ENCODE data around the gene POR.
"Not testable (repeated sequence)": the region's sequence is repeated elsewhere in the genome, so short reads cannot be mapped to it uniquely, and the experiment has no call there.

Gene POR

GRCh38 chr7:75870557-75871161 lies 44.3 kb upstream of the POR start:
- Histone ChIP-seq H3K4me2 (ENCODE audit: low read depth, low read length) (no peak overlapping the region), H3K27ac (ENCODE audit: low read length) (no peak overlapping the region), H4K20me1 (ENCODE audit: insufficient read depth, low read length) (no peaks in the 10 kb centered on the region), H3K9me2 (replicated peaks; ENCODE audit: insufficient read depth, low read length) (no peaks in the 10 kb centered on the region), H3K36me3 (replicated peaks; ENCODE audit: insufficient read depth, low read length) (no peaks in the 10 kb centered on the region), H3K4me3 (ENCODE audit: low read length) (no peak overlapping the region), H3F3A (ENCODE audit: insufficient read depth, low read length) (peaks cover 14% of the 10 kb centered on the region; the same call in 1 of the 2 replicates), H3K27me3 (replicated peaks; ENCODE audit: insufficient read depth, low read length) (no peaks in the 10 kb centered on the region), H3K9ac (ENCODE audit: low read length) (no peak overlapping the region), H3K9me3 (replicated peaks; ENCODE audit: insufficient read depth, low read length) (no peaks in the 10 kb centered on the region), H2AFZ (ENCODE audit: low read length) (no peak overlapping the region), H3K4me1 (ENCODE audit: low read length) (peaks cover 20% of the 10 kb centered on the region), H3K79me2 (ENCODE audit: low read length) (no peaks in the 10 kb centered on the region)
- no peak for DNase-seq
- TF ChIP-seq EZH2phosphoT487 (IDR thresholded peaks at IDR 0.05; ENCODE audit: low read length) (no peak), EZH2 (optimal IDR thresholded peaks at IDR 0.05; ENCODE audit: low read depth, low read length) (no peak)
- TF ChIP-seq, protein P1, sequence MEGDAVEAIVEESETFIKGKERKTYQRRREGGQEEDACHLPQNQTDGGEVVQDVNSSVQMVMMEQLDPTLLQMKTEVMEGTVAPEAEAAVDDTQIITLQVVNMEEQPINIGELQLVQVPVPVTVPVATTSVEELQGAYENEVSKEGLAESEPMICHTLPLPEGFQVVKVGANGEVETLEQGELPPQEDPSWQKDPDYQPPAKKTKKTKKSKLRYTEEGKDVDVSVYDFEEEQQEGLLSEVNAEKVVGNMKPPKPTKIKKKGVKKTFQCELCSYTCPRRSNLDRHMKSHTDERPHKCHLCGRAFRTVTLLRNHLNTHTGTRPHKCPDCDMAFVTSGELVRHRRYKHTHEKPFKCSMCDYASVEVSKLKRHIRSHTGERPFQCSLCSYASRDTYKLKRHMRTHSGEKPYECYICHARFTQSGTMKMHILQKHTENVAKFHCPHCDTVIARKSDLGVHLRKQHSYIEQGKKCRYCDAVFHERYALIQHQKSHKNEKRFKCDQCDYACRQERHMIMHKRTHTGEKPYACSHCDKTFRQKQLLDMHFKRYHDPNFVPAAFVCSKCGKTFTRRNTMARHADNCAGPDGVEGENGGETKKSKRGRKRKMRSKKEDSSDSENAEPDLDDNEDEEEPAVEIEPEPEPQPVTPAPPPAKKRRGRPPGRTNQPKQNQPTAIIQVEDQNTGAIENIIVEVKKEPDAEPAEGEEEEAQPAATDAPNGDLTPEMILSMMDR (IDR thresholded peaks at IDR 0.05; ENCODE audit: low read length), result no peak

DNA sequence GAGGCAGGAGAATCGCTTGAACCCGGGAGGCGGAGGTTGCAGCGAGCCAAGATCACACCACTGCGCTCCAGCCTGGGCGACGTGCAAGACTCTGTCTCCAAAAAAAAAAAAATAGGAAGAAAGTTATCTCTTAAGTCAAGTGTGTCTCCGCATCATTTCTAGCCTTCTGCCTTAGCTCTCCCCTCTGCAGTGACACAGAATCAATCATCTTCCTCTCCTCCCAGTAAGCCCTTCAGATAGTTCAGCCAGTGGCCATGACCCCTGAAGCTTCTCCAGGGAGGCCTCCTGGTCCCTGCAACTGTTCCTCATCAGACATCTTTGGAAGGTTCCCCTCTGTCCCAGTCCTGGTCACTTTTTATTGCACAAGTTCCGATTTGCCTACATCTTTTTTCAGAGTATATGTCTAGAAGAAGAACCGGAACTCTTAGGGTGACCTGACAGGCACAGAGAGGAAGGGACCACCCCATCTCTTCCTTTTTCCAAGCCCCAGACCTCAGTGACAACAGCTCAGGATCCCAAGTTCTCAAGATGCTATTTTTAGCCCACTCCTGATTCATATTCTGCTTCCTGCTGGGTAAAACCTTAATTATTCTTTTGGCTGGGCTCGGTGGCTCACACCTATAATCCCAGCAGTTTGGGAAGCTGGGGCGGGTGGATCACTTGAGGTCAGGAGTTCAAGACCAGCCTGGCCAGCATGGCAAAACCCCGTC lies 42.7 kb upstream of the POR start:
- Histone ChIP-seq H3K9me3 (replicated peaks; ENCODE audit: insufficient read depth, low read length) (no peaks in the 10 kb centered on the region), H3K4me1 (ENCODE audit: low read length) (peaks cover 22% of the 10 kb centered on the region), H4K20me1 (ENCODE audit: insufficient read depth, low read length) (no peaks in the 10 kb centered on the region), H3F3A (ENCODE audit: insufficient read depth, low read length) (peaks cover 19% of the 10 kb centered on the region), H3K27ac (ENCODE audit: low read length) (no peak overlapping the region), H3K36me3 (replicated peaks; ENCODE audit: insufficient read depth, low read length) (no peaks in the 10 kb centered on the region), H3K79me2 (ENCODE audit: low read length) (no peaks in the 10 kb centered on the region), H3K4me3 (ENCODE audit: low read length) (no peak overlapping the region), H3K4me2 (ENCODE audit: low read depth, low read length) (no peak overlapping the region), H3K27me3 (replicated peaks; ENCODE audit: insufficient read depth, low read length) (no peaks in the 10 kb centered on the region), H2AFZ (ENCODE audit: low read length) (no peak overlapping the region), H3K9me2 (replicated peaks; ENCODE audit: insufficient read depth, low read length) (no peaks in the 10 kb centered on the region), H3K9ac (ENCODE audit: low read length) (no peak overlapping the region)
- no peak for DNase-seq
- no peak for TF ChIP-seq EZH2 (optimal IDR thresholded peaks at IDR 0.05; ENCODE audit: low read depth, low read length)
- TF ChIP-seq, protein P1 (IDR thresholded peaks at IDR 0.05; ENCODE audit: low read length), result no peak
- TF ChIP-seq EZH2phosphoT487 (IDR thresholded peaks at IDR 0.05; ENCODE audit: low read length), result no peak

GRCh38 chr7:75874180-75874579 lies 40.8 kb upstream of the POR start:
- not testable (repeated sequence) for DNase-seq; H3K4me3 ChIP-seq (ENCODE audit: low read length); H3K4me2 ChIP-seq (ENCODE audit: low read depth, low read length); H3K9me2 ChIP-seq (replicated peaks; ENCODE audit: insufficient read depth, low read length); H3K9me3 ChIP-seq (replicated peaks; ENCODE audit: insufficient read depth, low read length); H3K36me3 ChIP-seq (replicated peaks; ENCODE audit: insufficient read depth, low read length); H3K27me3 ChIP-seq (replicated peaks; ENCODE audit: insufficient read depth, low read length); H3K9ac ChIP-seq (ENCODE audit: low read length); H3K79me2 ChIP-seq (ENCODE audit: low read length); H4K20me1 ChIP-seq (ENCODE audit: insufficient read depth, low read length); H2AFZ ChIP-seq (ENCODE audit: low read length); H3K27ac ChIP-seq (ENCODE audit: low read length)
- Histone ChIP-seq H3K4me1 (ENCODE audit: low read length) (peaks cover 31% of the 10 kb centered on the region), H3F3A (ENCODE audit: insufficient read depth, low read length) (peaks cover 17% of the 10 kb centered on the region)
